M059J (cell line): ENCODE data around the gene GLRA2. TPM values are rescaled to one million over a fixed set of nuclear protein-coding genes. Genes with fewer than 3 reads are reported as not detected.
"Not testable (repeated sequence)": the region's sequence is repeated elsewhere in the genome, so short reads cannot be mapped to it uniquely, and the experiment has no call there.

ENCODE experiments used
- DNase-seq: peaks from one replicate; pipeline ENCODE4 v3.0.0-alpha.2; 2012; ENCODE audit warnings: low read depth
- total RNA-seq: library from RNA; depleted of rRNA; stranded (reverse); fragments of >200 nt; shearing (Covaris generic); gene quantifications from 2 replicates; pipeline ENCODE4 v1.2.3, GENCODE V29; 2014

The GLRA2 gene
- total RNA-seq, 1 experiment from 2014 or later = not detected

GRCh38 chrX:14591976-14592375 lies 62.6 kb downstream of the GLRA2 start:
- peak; percentile 29 for DNase-seq

DNA sequence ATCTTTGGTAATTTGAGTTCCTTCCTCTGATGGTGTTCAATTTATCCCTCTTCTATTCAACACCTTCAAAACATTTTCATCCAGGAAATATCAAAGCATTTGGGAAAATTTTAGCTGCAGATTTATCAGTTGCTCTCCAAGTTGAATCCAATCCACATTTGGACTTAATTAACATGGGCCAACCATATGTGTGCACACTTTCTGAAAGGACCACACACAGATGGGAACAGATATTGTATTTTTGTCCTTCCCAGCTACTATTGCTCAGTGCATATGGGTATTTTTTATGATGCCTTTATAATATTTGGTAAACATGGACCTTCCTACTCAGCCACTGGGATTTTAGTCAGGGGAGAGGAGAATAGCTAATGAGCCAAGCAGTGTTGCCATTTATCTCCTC lies 65.2 kb downstream of the GLRA2 start:
- DNase-seq = no peak

DNA sequence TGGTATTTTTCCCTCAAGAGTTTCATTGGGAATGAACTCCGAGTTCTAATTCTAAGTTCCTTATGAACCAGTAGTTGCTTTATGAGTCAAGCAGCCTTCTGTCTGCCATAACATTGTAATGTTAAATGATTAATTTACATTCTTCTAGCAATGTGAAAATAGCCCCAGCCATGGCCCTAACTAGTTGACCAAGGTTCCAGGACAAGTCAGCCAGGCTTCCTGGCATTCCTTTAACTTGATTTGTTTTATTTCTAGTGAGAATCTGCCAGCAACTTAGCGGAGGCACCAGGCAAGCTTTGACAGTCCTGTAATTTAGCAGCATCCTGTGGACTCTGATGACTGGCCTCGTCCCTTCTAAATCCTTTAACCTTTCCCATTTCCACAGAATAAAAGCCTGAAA lies 69.0 kb downstream of the GLRA2 start:
- no peak for DNase-seq

- no peak for DNase-seq
Observed at GRCh38 chrX:14607446-14607985, 78.2 kb downstream of the GLRA2 start.

DNA sequence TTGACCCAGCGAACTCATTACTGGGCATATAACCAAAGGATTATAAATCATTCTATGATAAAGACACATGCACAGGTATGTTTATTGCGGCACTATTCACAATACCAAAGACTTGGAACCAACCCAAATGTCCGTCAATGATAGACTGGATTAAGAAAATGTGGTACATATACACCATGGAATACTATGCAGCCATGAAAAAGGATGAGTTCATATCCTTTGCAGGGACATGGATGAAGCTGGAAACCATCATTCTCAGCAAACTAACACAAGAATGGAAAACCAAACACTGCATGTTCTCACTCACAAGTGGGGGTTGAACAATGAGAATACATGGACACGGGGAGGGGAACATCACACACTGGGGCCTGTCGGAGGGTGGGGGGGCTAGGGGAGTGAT lies 83.1 kb downstream of the GLRA2 start:
- not testable (repeated sequence) for DNase-seq

DNA sequence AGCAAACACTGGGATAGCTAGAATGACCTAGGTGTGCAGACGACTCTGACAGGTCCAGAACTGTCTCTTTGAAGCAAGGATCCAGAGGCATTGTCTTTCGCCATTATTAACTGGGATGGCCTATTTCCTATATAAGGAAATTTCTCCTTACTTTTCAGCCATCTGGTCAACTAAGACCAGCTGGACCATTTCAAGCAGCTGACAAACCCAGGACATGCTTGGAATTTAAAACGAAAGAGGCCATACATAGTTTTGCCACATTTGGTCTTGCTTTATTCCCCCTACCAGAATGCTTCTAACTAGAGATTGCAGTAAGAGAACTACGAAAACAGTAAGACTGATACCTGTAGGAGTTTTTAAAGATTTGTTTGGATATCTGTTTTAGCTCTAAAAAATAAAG lies 87.0 kb downstream of the GLRA2 start:
- DNase-seq = no peak

GRCh38 chrX:14616836-14617235 lies 87.5 kb downstream of the GLRA2 start:
- DNase-seq = no peak

GRCh38 chrX:14618177-14618965 lies 89.0 kb downstream of the GLRA2 start:
- DNase-seq = no peak

- no peak for DNase-seq
Observed at GRCh38 chrX:14630733-14631132, 101.4 kb downstream of the GLRA2 start.

GRCh38 chrX:14641681-14642655 lies 112.6 kb downstream of the GLRA2 start:
- DNase-seq = no peak

DNA sequence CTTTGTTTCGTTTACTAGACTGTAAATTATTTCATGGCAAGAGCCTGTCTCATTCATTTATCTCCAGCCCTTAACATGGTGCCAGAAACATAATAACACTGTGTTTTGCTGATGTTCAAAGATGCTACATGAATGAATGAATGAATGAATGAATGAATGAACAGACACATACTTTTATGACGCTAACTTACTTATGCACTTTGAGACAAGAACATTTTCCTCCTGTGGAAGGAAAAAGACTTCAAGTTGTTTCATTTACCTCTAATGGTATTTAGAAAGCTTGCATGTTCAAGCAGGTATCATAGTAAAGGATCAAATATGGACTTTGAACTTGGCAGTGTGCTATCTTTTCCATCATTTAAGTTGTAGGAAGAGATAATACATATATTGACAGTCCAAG lies 131.6 kb downstream of the GLRA2 start:
- DNase-seq = no peak

GRCh38 chrX:14670819-14671218 lies 141.5 kb downstream of the GLRA2 start:
- no peak for DNase-seq

GRCh38 chrX:14672611-14673172 lies 143.4 kb downstream of the GLRA2 start:
- no peak for DNase-seq

DNA sequence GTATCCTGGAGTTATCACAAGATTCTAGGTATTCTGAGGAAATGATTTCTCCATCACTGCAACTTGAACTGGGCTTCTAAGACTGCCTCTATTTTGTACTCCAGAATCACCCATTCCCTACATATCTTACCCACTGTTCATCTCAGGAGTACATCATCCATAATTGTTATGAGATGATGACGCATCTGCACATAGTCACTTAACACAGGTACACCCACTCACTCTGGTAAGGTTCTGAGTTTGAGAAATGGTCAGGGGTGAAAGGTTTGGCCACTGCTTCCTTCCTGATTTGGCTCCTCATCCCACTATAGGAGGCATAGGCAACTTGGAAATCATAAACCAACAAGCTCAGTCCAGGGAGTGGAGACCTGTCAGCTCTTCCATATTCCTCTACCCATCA lies 143.9 kb downstream of the GLRA2 start:
- no peak for DNase-seq

DNA sequence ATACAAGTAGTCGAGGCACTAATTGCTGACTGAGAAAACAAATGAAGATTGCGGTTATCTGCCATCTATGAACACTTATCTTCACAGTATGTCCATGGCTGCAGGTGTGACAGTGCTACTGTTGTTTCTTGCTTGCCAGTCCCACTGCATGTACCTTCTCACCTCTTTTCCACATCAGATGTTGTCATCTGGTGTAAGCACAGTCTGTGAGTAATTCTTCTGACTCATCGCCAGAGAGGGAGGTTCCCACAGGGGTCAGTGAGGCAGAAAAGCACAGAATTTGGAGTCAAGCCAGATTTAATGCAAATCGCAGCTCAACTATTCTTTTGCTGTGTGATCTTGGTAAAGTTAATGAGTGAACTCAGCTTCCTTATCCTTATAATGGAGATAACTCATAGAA lies 144.4 kb downstream of the GLRA2 start:
- DNase-seq = peak; percentile 92

- no peak for DNase-seq
Observed at GRCh38 chrX:14675500-14675899, 146.2 kb downstream of the GLRA2 start.

DNA sequence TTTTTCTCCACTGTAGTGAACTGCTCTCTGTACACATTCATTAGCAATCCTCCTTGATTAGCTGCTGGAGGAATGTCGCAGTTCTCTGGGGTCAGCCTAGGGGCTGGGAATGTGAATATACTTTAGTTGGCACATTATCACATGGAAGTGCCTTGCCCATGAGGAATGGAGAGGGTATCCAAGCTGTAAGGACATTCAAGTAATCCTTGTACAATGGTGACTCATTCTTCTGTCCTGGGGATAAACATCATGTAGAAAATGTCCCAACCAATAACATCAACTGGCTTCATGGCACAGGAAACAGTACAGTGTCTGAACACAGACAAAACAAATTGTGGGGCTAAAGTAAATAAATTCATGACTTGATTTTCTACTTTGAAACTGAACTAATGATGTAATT lies 147.1 kb downstream of the GLRA2 start:
- DNase-seq = peak; percentile 62

- DNase-seq = not testable (repeated sequence)
Observed at GRCh38 chrX:14688331-14688730, 159.0 kb downstream of the GLRA2 start.

DNA sequence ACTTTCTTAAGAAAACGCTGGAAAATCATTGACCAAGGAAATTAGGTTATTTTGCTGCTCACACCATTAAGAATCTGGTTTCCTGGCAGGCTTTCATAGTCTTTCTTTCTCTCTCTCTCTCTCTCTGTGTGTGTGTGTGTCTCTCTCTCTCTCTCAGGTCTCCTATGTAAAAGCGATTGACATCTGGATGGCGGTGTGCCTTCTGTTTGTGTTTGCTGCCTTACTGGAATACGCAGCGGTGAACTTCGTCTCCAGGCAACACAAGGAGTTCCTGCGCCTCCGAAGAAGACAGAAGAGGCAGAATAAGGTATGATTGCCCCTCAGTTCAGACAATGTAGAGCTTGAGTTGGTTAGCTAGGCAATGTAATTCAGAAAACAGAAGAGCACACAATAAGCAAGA lies 161.2 kb downstream of the GLRA2 start:
- DNase-seq = no peak

- DNase-seq = peak; percentile 75
Observed at GRCh38 chrX:14694611-14695010, 165.3 kb downstream of the GLRA2 start.

- DNase-seq = peak; percentile 42
Observed at GRCh38 chrX:14697451-14697850, 168.1 kb downstream of the GLRA2 start.

- no peak for DNase-seq
Observed at GRCh38 chrX:14698790-14699189, 169.5 kb downstream of the GLRA2 start.
